AG09309 (cell line): ENCODE measurements around the gene MMP8.

Experiments used
- DNase-seq: peaks from one replicate; pipeline ENCODE4 v3.0.0-alpha.2; 2010; ENCODE audit warnings: low read depth
- H3K4me3 ChIP-seq: 2 replicates; pipeline ENCODE4 v1.5.1; 2011; ENCODE audit warnings: mild to moderate bottlenecking, low read depth, low read length, moderate library complexity; ENCODE audit not compliant: control insufficient read depth
- TF ChIP-seq, protein P1 (sequence below): IDR thresholded peaks from 2 replicates; pipeline ENCODE4 v1.5.1; 2011; ENCODE audit warnings: mild to moderate bottlenecking, low read depth, low read length, inconsistent platforms; ENCODE audit not compliant: insufficient read depth, control insufficient read depth; ENCODE audit errors: missing control alignments

Gene MMP8

DNA sequence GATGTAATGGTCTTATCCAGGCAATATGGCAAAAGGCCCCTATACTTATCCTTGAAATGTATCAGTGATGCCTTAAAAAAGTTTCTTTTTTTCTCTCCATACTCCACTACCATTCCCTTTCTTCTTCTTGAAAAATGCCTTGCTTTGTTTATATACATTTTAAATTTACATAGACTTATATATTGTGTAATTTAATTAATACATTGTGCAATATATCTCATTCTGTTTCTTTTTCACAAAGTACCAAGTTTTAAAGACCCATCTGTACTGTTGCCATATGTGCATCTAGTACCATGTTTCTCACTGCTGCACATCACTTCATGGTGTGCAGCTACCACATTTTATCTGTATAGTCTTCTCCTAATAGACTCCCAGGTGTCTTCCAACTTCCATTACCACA lies 7.5 kb downstream of the MMP8 start:
- DNase-seq = no peak
- TF ChIP-seq, protein P1, sequence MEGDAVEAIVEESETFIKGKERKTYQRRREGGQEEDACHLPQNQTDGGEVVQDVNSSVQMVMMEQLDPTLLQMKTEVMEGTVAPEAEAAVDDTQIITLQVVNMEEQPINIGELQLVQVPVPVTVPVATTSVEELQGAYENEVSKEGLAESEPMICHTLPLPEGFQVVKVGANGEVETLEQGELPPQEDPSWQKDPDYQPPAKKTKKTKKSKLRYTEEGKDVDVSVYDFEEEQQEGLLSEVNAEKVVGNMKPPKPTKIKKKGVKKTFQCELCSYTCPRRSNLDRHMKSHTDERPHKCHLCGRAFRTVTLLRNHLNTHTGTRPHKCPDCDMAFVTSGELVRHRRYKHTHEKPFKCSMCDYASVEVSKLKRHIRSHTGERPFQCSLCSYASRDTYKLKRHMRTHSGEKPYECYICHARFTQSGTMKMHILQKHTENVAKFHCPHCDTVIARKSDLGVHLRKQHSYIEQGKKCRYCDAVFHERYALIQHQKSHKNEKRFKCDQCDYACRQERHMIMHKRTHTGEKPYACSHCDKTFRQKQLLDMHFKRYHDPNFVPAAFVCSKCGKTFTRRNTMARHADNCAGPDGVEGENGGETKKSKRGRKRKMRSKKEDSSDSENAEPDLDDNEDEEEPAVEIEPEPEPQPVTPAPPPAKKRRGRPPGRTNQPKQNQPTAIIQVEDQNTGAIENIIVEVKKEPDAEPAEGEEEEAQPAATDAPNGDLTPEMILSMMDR = no peak
- no peak overlapping the region for H3K4me3 ChIP-seq

DNA sequence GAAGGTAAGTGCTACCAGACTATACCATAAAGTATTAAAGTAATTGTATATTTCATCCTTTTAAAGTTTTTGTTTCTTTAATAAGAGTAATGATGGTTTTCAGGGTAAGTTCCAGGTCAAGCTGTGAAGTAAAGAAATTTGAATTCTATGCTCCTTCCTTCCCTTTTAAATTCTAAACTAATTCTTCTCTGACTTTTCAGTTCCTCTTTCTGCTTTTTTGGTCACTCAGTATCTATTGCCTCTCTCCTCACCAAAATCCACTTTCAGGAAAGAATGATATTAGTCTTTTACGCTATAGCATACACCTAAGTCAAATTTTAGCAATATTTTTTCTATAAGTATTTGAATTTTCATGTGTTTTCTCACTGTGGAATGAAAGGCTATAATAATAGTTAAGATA lies 8.2 kb downstream of the MMP8 start:
- no peak overlapping the region for H3K4me3 ChIP-seq
- TF ChIP-seq, protein P1 = no peak
- DNase-seq = no peak

DNA sequence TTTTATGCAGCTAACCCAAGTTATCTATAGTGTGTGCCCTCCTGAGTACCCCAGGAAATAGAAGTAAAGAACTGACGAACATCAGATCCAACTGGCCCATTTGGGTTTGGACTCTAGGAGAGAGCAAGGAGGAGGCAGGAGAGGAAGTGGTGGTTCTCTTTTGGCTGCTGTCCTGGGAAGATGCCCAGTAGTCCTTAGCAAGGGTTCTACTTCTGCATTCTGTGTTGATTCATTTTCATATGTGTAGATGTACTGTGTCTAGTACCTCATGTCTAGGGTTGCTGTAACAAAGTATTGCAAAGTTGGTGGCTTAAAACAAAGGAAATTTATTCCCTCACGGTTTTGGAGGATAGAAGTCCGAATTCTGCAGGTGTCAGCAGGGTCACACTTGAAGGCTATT lies 12.6 kb downstream of the MMP8 start:
- no peak for DNase-seq
- TF ChIP-seq, protein P1 = no peak
- H3K4me3 ChIP-seq = no peak overlapping the region

DNA sequence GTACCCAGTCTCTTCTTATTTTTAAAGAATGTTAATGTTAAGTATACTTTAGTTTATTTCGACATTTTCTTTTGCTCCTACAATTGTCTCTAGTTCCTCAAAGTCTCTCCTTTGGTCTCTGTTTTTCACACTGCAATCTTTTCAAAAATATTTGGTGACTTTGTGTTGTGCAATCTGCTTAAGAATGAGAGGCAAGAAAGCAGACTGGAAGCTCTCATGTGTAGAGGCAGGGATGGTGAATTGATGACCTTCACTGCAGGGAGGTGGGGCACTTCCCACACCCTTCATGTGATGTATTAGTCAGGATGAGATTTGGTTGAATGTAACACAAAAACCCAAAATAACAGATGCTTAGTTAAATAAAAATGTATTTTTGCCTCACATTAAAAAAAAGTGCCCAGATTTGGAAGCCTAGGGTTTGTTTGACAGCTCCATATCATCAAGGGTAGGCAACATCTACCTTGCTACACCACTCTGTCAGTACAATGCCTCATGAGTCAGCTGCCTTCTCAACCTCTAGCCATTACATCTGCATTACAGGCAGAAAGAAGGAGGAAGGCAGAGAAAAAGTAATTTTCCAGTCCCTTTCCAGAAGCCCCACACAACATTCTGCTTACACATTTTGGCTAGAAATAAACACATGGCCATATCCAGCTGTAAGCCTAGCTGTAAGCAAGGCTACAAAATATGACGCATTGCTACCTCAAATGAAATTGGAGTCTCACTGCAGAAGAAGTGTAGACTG lies 15.4 kb downstream of the MMP8 start:
- no peak for DNase-seq
- TF ChIP-seq, protein P1 = no peak
- H3K4me3 ChIP-seq = no peak overlapping the region

DNA sequence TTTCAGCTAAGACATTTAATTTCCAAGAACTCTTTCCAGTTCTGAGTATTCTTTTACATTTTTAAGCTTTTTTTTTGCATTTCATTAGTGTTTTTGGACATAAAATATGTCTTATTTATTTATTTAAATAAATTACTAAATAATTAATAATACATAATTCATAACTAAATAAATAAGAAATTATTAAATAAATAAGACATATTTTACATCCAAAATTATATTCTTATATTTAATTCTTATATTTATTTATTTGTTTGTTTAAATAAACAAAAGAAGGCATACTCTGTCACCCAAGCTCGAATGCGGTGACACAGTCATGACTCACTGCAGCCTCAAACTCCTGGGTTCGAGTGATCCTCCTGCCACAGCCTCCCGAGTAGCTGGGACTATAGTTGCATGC lies 16.1 kb downstream of the MMP8 start:
- TF ChIP-seq, protein P1 = no peak
- no peak overlapping the region for H3K4me3 ChIP-seq
- DNase-seq = no peak

DNA sequence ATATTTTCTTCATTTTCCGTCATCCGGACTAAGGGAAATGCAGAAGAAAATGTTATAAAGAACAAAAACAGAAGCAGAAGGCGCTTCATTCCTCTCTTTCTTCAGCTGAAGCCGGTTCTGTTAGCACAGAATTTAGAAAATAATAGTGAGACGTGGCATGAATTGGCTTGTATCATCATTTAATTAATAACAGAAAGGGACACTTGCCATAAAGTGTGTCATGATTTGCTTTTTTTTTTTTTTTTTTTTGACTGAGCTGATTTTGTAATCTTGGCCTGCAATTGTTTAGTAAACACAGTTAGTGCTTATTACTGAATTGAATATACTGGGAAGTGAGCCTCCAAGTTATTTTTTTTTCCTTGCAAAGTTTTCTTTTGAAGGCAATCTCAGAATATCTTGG lies 19.1 kb downstream of the MMP8 start, which contains the start of gene MMP27:
MMP27 (minus strand) TSS at position 144 of the 400 bp plus-strand sequence; CDS start at position 89, 55 bp downstream.
- TF ChIP-seq, protein P1 = no peak
- DNase-seq = no peak
- no peak within 1 kb of the TSS for H3K4me3 ChIP-seq
